ENCODE results near the gene PIWIL1.

The PIWIL1 gene

DNA sequence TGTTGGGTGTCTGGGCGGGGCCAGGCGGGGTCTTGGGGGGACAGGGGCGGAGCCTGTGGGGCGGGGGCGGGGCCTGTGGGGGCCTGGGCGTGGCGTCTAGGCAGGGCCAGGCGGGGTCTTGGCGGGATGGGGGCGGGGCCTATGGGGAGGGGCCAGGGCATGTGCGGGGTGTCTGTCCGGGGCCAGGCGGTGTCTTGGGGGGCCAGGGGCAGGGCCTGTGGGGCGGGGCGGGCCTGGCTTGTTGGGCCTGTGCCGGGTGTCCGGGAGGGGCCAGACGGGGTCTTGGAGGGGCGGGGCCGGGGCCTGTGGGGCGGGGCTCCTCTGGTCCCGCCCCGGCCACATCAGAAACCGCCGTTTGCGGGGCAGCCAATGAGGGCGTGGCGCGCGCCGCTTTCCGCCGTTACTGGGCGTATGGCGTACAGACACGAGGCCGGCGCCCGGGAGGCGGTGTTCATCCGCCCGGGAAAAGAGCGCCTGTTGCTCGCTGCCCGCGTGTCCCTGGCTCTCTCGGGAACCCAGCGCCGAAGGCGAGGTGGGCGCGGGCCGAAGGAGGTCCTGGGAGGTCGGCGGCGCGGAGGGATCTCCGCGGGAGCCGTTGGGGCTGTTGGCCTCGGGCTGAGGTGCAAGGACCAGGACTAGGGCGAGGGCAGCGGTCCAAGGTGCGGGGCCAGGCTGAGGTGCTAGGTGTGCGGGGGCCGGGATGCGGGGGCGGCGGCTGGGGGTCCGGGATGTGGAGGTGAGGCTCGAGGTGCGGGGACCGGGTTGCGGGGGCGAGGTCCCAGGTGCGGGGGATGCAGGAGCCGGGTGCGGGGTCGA, at the start of gene PIWIL1:
Gene PIWIL1 (plus strand): TSS at position 400 of the 816 bp plus-strand sequence. CDS start 4,705 bp downstream, outside the sequence.
- Histone ChIP-seq H3K36me3 (ENCODE audit: insufficient read depth, low read length) (no peaks in the 10 kb centered on the region), H3K27ac (ENCODE audit: low read length) (no peak within 1 kb of the TSS), H3K9me3 (ENCODE audit: insufficient read depth, low read length, severe bottlenecking) (no peaks in the 10 kb centered on the region), H3K27me3 (ENCODE audit: insufficient read depth, low read length, poor library complexity) (no peaks in the 10 kb centered on the region), H3K4me2 (ENCODE audit: insufficient read depth, low read length) (no peak within 1 kb of the TSS), H3K4me1 (ENCODE audit: insufficient read depth, low read length) (no peaks in the 10 kb centered on the region; the same call in 1 of the 2 replicates), H2AFZ (ENCODE audit: low read depth, low read length) (no peak within 1 kb of the TSS), H4K20me1 (ENCODE audit: insufficient read depth, low read length) (no peaks in the 10 kb centered on the region), H3K9ac (ENCODE audit: low read depth, low read length) (no peak within 1 kb of the TSS), H3K79me2 (ENCODE audit: insufficient read depth, low read length) (no peaks in the 10 kb centered on the region), H3K4me3 (ENCODE audit: low read depth in 1 of 2, low read length in 2 of 2) (no peak within 1 kb of the TSS)
- ATAC-seq (ENCODE audit: insufficient read depth, low read depth) (no peak), DNase-seq (no peak)
- TF ChIP-seq EZH2 (IDR thresholded peaks at IDR 0.05; ENCODE audit: borderline replicate concordance, low read depth, low read length, severe bottlenecking): no peak
- TF ChIP-seq CTCF (IDR thresholded peaks at IDR 0.05; ENCODE audit: borderline replicate concordance, extremely low read depth, low read length, poor library complexity, severe bottlenecking): no peak

- Histone ChIP-seq H3K36me3 (ENCODE audit: insufficient read depth, low read length) (no peaks in the 10 kb centered on the region), H3K9ac (ENCODE audit: low read depth, low read length) (no peak overlapping the region), H3K4me2 (ENCODE audit: insufficient read depth, low read length) (no peak overlapping the region), H3K9me3 (ENCODE audit: insufficient read depth, low read length, severe bottlenecking) (peaks cover 10% of the 10 kb centered on the region), H2AFZ (ENCODE audit: low read depth, low read length) (no peak overlapping the region), H3K4me3 (ENCODE audit: low read depth in 1 of 2, low read length in 2 of 2) (no peak overlapping the region), H3K27me3 (ENCODE audit: insufficient read depth, low read length, poor library complexity) (no peaks in the 10 kb centered on the region), H3K4me1 (ENCODE audit: insufficient read depth, low read length) (no peaks in the 10 kb centered on the region), H3K27ac (ENCODE audit: low read length) (no peak overlapping the region), H4K20me1 (ENCODE audit: insufficient read depth, low read length) (no peaks in the 10 kb centered on the region), H3K79me2 (ENCODE audit: insufficient read depth, low read length) (no peaks in the 10 kb centered on the region)
- no peak for ATAC-seq (ENCODE audit: insufficient read depth, low read depth)
- TF ChIP-seq CTCF (IDR thresholded peaks at IDR 0.05; ENCODE audit: borderline replicate concordance, extremely low read depth, low read length, poor library complexity, severe bottlenecking): no peak
- no peak for DNase-seq
Measured at GRCh38 chr12:130288206-130288605, 49.5 kb upstream of the PIWIL1 start.

GRCh38 chr12:130288691-130289090, 49.0 kb upstream of the PIWIL1 start:
- TF ChIP-seq CTCF (IDR thresholded peaks at IDR 0.05; ENCODE audit: borderline replicate concordance, extremely low read depth, low read length, poor library complexity, severe bottlenecking) (no peak), EZH2 (IDR thresholded peaks at IDR 0.05; ENCODE audit: borderline replicate concordance, low read depth, low read length, severe bottlenecking) (no peak)
- Histone ChIP-seq H3K4me2 (ENCODE audit: insufficient read depth, low read length) (no peak overlapping the region), H3K79me2 (ENCODE audit: insufficient read depth, low read length) (no peaks in the 10 kb centered on the region), H3K27ac (ENCODE audit: low read length) (no peak overlapping the region), H3K9ac (ENCODE audit: low read depth, low read length) (no peak overlapping the region), H3K9me3 (ENCODE audit: insufficient read depth, low read length, severe bottlenecking) (peaks cover 12% of the 10 kb centered on the region), H3K4me3 (ENCODE audit: low read depth in 1 of 2, low read length in 2 of 2) (no peak overlapping the region), H4K20me1 (ENCODE audit: insufficient read depth, low read length) (no peaks in the 10 kb centered on the region), H3K27me3 (ENCODE audit: insufficient read depth, low read length, poor library complexity) (no peaks in the 10 kb centered on the region), H3K36me3 (ENCODE audit: insufficient read depth, low read length) (no peaks in the 10 kb centered on the region), H2AFZ (ENCODE audit: low read depth, low read length) (no peak overlapping the region), H3K4me1 (ENCODE audit: insufficient read depth, low read length) (no peaks in the 10 kb centered on the region)
- no peak for ATAC-seq (ENCODE audit: insufficient read depth, low read depth)
- DNase-seq: no peak
